Right kidney (tissue), 9 donors: ENCODE results near the gene PDPK1.

Source experiments
- DNase-seq: peaks from one replicate; pipeline ENCODE4 v3.0.0-alpha.2; 2016
- long read RNA-seq, 8 donors: transcript quantifications; one replicate each; lab custom pipeline, GENCODE V29; 2026

Gene PDPK1
- long read RNA-seq, donor 1, full-length matches to known transcripts: 5 of 5 reads
- long read RNA-seq, donor 1, partial matches to known transcripts: 0 of 5 reads
- long read RNA-seq, donor 1, other reads (novel, unspliced or antisense): 0 of 5 reads
- long read RNA-seq, donor 2, full-length matches to known transcripts: 4 of 4 reads
- long read RNA-seq, donor 2, partial matches to known transcripts: 0 of 4 reads
- long read RNA-seq, donor 2, other reads (novel, unspliced or antisense): 0 of 4 reads
- long read RNA-seq, donor 3, full-length matches to known transcripts: 4 of 4 reads
- long read RNA-seq, donor 3, partial matches to known transcripts: 0 of 4 reads
- long read RNA-seq, donor 3, other reads (novel, unspliced or antisense): 0 of 4 reads
- long read RNA-seq, donor 4, full-length matches to known transcripts: 9 of 17 reads
- long read RNA-seq, donor 4, partial matches to known transcripts: 8 of 17 reads
- long read RNA-seq, donor 4, other reads (novel, unspliced or antisense): 0 of 17 reads
- long read RNA-seq, donor 5, full-length matches to known transcripts: 10 of 10 reads
- long read RNA-seq, donor 5, partial matches to known transcripts: 0 of 10 reads
- long read RNA-seq, donor 5, other reads (novel, unspliced or antisense): 0 of 10 reads
- long read RNA-seq, donor 6, full-length matches to known transcripts: 8 of 8 reads
- long read RNA-seq, donor 6, partial matches to known transcripts: 0 of 8 reads
- long read RNA-seq, donor 6, other reads (novel, unspliced or antisense): 0 of 8 reads
- long read RNA-seq, donor 7: 0 reads
- long read RNA-seq, donor 8, full-length matches to known transcripts: 3 of 25 reads
- long read RNA-seq, donor 8, partial matches to known transcripts: 22 of 25 reads
- long read RNA-seq, donor 8, other reads (novel, unspliced or antisense): 0 of 25 reads

GRCh38 chr16:2537451-2538379 is at the start of gene PDPK1:
PDPK1 (plus strand) TSS chr16:2538021; CDS start chr16:2538113, 92 bp downstream.
- DNase-seq: peak; percentile 80

GRCh38 chr16:2489581-2489980 is 48.2 kb upstream of the PDPK1 start:
- no peak for DNase-seq

- peak; percentile 37 for DNase-seq
Measured at GRCh38 chr16:2490190-2491105, 47.4 kb upstream of the PDPK1 start.

GRCh38 chr16:2492292-2492691 is 45.5 kb upstream of the PDPK1 start:
- no peak for DNase-seq

- no peak for DNase-seq
Measured at GRCh38 chr16:2493605-2494004, 44.2 kb upstream of the PDPK1 start.

GRCh38 chr16:2494616-2495015 is 43.2 kb upstream of the PDPK1 start:
- DNase-seq: no peak

GRCh38 chr16:2495041-2495440 is 42.8 kb upstream of the PDPK1 start:
- no peak for DNase-seq

- DNase-seq: no peak
Measured at GRCh38 chr16:2496223-2497115, 41.4 kb upstream of the PDPK1 start.

- no peak for DNase-seq
Measured at GRCh38 chr16:2497116-2497630, 40.6 kb upstream of the PDPK1 start.

- no peak for DNase-seq
Measured at GRCh38 chr16:2497695-2498484, 39.9 kb upstream of the PDPK1 start.

GRCh38 chr16:2498531-2499253 is 39.1 kb upstream of the PDPK1 start:
- no peak for DNase-seq

- DNase-seq: no peak
Measured at GRCh38 chr16:2499454-2499853, 38.4 kb upstream of the PDPK1 start.

GRCh38 chr16:2499890-2500429 is 37.9 kb upstream of the PDPK1 start:
- no peak for DNase-seq

GRCh38 chr16:2500430-2500917 is 37.3 kb upstream of the PDPK1 start:
- no peak for DNase-seq

- DNase-seq: peak; percentile 84
Measured at GRCh38 chr16:2500918-2501750, 36.7 kb upstream of the PDPK1 start.
